Fibroblast of skin of left quadriceps (primary cell): ENCODE measurements around the gene NCF4.

Source experiments
- DNase-seq, 2 experiments: peaks; one replicate each; pipeline ENCODE4 v3.0.0-alpha.2; 2013; ENCODE audit warnings: low read depth in 2 of 2

The NCF4 gene

DNA sequence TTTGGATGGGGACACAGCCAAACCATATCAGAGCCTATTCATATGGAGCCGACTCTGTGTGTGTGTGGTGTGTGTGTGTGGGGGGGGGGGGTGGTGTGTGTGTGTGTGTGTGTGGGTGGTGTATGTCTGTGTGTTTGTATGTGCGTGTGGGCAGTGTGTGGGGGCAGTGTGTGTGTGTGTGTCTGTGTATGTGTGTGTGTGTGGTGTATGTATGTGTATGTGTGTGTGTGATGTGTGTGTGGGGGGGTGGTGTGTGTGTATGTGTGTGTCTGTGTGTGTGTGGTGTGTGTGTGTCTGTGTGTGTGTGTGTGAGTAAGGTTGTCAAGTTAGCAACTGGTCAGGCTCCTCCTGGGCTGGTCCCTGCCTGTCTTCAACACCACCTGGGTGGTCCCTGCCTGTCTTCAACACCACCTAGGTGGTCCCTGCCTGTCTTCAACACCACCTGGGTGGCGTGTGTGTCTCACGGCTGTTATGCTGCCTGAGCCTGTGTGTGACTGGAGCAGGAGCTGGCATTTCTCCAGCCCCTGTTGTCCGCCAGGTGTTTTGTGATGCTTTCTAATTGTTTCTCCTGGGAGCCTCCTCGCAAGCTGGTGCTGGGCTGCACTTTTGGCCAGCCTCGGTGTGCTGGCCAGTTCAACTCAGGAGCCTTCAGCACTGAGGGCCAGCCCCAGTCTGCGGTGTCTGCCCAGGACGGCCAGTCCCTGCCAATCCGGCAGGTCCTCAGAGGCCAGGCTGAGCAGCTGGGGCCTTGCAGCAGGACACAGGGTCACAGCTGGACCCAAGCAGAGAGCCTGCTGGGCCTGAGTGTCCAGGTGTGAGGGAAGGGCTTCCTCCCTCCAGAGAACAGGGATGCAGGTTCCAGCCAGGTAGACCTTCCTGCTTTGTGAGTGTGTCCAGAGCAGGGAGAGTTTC, 22.4 kb upstream of the NCF4 start:
- no peak for DNase-seq

DNA sequence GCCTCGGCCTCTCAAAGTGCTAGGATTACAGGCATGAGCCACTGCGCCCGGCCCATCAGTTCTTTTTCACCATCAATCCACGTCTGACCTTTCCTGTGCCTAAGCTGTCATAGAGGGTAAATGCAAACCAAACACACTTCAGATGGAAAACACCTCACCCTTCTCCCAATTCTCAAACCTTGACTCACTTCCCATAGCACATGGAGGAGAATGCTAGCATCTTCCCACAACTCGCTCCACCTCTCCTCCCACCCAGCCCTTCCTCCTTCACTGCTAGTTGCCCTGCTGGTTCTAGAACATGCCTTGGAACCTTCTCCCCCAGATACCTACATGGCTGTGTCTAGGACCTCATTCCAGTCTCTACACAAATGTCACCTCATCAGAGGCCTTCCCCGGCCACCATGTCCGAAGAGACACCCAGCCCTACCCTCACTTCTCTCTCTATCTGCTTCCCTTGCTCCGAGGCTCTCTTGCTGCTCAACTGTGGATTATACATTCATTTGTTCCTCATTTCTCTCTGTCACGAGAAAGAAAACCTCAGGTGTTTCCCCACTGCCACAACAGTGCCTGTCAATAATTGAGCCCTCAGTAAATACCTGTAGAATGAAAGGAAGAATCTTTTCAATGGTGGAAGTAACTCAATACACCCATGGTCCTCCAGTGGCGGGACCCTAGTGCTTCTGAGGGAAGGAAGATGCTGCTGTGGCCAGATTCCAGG, 21.3 kb upstream of the NCF4 start:
- DNase-seq: no peak

DNA sequence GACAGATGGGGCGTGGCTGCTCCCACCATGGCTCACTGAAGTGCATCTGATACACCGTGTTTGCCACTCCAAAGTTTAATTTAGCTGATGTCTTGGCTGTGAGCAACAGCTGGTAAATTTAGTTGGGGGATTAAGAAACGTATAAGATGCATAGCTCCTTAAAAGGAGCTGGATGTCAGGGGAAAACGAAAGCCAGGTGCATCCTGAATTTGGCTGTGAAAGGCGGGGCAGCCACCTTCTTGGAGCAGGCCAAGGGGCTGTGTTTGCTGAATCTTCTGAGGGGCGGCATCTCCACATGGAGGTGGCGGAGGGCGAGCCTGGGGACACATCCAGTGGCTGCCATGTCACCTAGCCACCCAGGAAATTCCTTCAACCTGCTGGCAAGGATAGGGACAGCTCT, 20.7 kb upstream of the NCF4 start:
- DNase-seq: no peak

DNA sequence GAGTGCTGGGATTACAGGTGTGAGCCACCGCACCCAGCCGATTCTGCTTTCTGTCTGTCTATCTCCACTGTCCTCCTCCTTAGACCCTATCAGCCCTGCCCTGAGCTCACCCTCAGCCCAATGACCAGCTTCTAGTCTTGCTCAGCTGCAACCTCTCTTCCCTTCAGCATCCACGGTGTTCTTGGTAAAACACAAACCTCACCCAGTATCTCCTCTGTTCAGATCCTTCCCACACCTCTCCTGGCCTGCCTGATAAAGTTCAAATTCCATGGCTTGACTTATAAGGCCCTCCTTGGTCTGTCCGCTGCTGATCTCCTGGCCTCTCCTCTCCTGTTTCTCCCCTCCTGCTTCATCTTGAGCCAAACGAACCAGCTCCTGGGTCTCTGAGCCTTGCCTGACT, 14.5 kb upstream of the NCF4 start:
- DNase-seq: no peak

DNA sequence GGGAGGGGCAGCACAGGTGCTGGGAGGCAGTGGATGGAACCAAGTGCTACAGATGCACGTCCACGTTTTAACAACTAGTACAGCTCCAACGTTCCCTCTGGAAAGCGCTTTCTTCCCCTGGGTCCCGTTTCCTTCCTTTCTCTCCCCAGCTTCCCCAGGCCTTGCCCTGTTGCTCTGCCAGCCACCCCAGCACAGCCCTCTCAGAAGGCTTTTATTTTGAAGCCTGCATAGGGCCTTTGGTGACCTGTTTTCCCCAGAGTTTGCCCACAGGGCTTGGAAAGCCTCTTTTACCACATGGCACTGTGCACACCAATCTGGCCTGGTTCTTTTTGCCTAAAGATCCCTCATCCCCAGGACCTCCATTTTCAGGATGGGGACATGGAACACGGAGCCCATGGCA, 13.9 kb upstream of the NCF4 start:
- no peak for DNase-seq

DNA sequence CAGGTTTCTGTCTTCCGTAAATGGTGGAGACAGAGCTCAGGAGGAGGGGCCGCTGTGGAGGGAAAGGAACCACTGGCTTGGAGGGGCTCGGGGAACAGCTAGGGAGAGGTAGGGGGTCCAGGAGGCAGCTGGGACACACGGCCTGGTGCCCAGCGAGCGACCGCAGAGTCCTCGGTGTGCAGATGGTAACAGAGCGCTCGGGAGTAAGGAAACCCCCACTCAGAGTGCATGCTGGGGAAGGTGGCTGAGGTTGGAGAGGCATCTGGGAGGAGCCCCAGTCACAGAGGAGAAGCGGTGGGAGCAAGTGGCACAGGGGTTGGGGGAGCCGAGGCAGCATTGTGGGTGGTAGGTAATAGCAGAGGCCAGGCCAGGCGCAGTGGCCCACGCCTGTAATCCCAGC, 10.8 kb upstream of the NCF4 start:
- DNase-seq: no peak

DNA sequence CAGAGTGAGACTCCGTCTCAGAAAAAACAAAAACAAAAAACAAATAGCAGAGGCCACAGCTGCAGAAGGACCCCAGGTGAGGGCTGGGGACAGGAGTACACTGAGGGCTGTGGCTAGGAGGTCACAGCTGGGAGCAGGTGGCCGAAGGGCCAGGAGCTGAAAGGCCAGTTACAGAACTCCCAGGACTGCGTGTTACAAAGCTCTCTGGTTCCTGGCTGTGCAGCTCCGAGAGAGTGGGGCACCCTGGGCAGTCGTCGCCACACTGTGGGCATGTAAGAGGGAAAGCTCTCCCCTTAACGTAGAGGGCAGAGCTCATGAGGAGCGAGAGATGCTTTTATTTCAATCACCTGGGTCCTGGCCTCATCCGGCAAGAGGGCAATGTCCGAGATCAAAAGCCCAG, 10.1 kb upstream of the NCF4 start:
- no peak for DNase-seq

DNA sequence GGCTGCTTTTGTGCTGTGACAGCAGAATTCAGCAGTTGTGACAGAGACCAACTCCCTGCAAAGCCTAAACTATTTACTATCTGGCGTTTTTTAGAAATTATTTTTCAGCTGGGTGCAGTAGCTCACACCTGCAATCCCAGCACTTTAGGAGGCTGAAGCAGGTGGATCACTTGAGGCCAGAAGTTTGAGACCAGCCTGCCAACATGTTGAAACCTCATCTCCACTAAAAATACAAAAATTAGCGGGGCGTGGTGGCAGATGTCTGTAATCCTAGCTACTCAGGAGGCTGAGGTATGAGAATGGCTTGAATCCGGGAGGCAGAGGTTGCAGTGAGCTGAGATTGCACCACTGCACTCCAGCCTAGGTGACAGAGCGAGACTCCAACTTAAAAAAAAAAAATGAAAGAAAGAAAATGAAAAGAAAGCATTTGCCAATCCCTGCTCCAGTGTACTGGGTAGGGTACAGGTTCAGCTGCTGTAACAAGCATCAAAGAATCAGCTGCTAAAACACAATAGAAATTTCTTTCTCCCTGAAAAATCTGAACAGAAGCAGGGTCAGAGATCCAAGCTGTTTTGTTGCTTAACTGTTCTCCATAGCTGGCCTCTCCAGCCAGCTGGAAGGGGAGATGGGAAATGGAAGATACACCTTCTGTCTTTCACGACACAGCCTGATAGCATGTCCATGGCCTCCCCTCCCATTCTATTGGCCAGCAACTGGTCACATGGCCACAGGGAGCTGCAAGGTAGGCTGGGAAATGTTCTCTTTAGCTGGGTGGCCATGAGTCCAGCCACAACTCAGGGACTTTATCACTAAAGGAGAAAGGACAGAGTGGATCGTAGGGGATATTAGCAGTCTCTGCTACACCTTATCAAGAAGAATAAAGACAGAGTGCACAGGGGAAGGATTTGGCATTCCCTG, 8.5 kb upstream of the NCF4 start:
- DNase-seq: no peak

DNA sequence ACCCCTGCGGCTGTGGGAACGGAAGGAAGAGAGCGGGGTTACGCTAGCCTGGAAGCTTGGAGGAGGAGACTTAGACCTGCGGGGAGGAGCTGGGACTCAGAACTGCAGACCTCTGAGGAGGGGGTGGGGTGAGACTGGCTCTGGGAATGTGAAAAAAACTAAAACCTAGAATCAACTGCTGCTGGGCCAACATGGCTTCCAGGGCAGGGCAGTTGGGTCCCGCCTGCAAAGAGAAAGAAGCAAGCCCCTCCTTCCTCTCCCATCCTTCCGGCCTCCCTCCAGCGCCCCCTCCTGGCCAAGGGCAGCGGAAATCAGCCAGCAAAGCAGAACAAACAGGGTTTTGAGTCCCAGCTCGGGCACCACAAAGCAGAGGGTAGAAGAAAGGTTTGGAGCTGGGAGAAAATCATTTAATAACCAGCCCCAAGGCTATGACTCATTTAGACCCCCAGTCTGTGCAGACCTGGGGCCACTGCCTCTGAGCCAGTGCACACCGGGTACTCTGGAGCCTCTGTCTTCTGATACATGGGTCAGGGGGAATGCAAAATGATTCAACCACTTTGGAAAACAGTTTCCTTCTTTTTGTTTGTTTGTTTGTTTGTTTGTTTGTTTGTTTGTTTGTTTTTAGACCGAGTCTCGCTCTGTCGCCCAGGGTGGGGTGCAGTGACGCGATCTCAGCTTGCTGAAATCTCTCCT, 7.3 kb upstream of the NCF4 start:
- DNase-seq: peak; percentile 1 to 11

DNA sequence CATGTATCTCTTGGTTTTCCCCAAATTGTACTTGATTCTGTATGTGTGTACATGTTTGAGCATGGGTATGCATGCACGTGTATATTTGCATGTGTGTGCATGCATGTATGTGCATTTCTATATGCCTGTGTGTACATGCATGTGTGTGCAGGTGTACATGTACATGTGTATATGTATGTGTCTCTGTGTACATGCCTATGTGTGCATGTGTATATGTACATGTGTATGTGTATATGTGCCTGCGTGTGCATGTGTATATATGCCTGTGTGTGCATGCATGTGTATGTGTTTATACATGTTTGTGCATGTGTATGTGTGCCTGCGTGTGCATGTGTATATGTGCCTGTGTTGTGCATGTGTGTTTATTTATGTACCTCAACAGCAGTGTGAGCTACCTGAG, 5.3 kb upstream of the NCF4 start:
- no peak for DNase-seq

DNA sequence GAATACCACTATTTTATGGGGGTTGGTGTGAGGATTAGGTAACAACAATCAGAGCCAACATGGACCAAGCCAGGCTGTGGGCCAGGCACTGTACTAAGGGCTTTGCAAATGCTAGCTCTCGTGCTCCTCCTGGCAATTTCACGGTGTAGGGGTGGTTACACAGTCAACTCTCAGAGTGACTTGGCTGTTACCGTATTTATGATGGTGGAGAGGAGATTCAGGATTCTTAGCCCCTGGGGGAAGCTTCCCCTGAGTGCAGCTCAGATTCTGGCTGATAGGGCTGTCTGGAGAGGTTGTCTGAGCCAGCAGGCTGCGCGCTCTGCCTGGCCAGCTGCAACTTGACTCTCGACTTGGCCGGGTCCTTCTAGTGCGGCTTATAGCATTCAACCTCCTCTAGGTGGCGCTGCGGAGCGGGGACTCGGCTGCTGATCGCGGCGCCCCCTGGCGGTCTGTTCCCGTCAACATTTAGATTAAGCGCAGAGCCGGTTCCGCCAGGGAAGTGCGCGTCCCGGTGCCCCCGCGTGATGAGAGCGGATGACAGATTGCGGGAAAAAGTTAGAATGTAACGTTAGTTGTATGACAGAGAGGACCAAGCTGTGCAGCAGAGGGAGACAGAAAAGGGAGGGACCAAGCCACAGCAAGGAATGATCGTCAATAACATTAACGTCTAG, 4.5 kb upstream of the NCF4 start:
- peak; percentile 54 to 56 for DNase-seq

DNA sequence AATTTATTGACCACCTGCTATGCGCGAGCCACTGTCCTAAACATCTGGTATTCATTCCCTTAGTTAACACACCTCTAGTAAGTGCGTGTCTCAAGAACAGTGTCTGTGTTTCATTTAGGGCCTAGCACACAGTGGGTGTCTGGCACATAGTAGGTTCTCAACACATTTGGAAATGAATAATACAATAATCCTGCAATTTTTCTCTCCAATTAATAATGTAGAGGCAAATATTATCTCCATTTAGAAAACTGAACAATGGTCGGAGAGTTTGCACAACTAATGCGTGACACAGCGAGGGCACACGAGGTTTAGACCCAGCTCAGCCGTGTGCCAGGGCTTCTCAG, 4.0 kb upstream of the NCF4 start:
- no peak for DNase-seq

DNA sequence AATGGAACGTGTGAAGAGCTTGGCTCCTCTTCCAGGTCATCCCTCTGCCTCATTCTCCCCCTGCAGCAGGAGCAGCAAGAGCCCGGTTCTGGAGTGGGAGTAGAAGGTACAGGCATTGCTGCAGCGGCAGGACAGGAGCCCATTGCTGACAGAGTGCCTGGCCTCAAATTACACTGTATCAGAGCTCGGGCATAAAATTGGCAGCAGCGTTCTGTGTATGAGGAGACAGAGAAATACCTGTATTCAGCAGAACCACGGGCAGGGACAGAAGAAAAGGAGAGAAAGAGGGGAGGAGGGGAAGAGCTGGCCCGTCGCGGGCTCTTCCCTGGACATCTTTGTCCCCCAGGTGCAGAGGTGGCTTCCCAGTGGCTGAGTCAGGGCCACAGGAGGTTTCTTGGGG, 2.6 kb upstream of the NCF4 start:
- DNase-seq: no peak

DNA sequence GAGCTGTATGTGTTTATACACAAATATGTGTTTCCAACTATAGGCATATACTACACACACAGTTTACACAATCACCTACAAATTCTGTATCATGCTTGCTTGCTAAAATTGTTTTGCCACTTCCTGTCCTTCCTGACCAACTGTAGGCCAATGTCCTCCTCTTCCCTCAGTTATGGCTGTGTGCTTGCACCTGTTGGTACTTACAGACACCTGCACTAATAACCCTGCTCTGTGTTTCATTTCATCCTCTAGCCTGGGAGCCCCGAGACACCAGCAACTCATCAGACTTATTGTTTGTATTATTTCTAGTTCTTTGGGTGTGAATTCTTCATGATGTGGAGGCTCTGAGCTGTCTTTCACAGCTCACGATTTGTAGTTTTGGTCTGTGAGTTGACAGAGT, 1.8 kb upstream of the NCF4 start:
- no peak for DNase-seq

DNA sequence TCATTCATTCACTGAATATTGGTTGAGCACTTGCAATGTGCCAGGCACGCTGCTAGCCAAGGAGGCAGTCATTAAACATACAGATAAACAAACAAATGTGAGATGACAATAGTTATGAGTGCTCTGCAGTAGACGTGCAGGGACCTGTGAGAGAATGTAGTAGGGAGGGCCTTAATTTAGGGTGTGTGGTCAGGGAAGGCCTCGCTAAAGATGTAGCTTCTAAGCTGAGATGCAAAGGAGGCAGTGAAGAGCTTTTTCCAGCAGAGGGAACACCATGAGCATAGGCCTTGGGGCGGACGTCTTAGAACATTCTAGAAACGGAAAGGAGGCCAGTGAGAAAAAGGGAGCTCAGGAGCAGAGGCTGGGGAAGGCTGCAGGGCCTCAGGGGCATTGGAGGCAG, 789 bp upstream of the NCF4 start:
- DNase-seq: no peak

DNA sequence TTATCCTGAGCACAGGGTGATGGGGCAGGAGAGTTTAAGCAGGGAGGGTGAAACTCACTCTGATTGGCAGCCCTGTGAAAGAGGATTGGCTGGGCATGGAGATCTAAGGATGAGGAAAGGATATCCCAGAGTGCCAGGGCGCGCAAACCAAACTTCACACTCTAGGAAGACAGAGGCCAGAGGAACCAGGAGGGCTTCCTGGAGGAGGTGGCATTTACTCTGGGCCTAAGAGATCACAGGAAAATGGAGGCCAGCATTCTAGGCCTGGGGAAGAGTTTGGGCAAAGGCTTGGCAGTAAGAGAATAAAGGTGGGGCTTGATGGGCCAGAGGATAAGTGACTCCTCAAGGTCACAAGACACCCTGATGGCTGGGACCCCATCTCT, 377 bp upstream of the NCF4 start:
- no peak for DNase-seq

DNA sequence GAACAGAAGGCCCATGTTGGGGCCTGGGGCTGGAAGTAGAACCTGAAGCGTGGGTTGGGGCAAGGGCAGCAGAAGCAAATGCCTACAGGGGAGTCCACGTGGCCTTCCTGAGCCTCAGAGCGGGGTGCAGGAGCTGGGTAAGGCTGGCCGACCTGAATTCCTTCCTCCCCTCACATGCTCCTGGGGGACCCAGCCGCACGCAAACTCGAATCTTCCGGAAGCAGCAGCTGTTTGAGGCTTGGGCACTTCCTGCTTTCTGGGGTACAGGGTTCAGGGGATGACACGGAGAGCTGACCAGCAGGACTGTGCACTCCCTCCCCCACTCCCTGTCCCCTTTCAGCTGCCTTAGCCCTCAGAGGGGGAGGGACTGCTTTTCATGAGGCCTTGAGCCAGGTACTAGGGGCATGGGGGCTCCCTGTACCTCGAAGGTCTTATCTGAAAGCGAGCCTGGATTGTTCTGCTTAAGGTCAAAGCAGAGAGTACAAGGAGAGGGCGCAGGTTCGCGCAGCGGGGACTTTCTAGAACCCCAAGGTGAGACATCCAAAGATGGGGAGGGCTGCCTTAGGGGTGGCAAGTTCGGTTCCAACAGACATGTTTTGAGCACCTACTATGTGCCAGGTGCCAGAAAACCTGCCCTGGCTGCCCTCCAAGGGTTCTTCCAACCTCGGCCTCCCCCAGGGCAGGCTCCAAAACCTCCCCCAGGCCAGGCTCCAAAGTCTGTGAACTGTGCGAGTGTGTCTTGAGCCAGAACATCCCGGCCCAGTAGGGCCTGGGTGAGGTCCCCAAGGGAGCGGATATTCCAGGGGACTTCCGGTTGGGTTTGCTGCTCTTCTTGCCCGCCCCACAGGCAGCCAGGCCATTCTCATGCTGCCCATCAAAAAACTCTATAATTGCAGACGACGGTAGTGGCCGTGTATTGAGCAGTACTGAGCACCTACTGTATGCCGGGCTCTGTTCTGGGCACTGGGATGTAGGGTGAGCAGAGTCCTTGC, 1.7 kb downstream of the NCF4 start:
- DNase-seq: no peak

DNA sequence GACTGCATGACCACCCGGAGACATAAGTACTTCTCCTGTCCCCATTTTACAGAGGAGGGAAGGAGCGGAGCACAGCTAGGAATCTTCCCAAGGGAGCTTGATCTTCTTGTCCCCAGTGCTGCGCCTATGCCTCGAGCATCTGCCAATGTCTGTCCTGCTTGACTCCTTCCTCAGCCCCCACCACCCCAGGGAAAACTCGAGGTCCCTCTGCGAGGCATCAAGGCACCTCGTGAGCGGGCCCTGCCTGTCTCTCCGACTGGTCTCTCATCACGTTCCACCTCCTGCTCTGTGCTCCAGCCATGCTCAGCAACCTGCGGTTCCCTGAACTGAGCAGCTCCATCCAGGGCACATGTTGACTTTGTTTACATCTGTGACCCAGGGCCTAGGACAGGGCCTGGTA, 2.5 kb downstream of the NCF4 start:
- no peak for DNase-seq

DNA sequence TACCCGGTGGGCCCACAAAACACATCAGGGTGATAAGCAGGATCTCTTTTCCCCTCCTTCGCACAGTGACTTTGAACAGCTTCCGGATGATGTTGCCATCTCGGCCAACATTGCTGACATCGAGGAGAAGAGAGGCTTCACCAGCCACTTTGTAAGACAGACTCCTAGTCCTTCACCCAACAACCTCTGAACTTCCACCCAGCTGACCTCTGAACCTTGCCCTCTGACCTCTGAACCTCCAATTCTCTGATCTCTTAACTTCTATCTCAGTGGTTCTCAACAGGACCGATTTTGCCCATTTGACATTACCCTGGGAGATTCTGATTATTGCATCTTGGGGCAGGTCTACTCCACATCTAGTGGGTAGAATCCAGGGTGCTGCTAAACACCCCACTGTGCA, 3.2 kb downstream of the NCF4 start:
- DNase-seq: no peak
